ENCODE data around the gene CATSPER4. TPM values are rescaled to one million over a fixed set of nuclear protein-coding genes. Genes with fewer than 3 reads are reported as not detected.

The CATSPER4 gene
- total RNA-seq, 2 donors from 2014 or later = not detected

DNA sequence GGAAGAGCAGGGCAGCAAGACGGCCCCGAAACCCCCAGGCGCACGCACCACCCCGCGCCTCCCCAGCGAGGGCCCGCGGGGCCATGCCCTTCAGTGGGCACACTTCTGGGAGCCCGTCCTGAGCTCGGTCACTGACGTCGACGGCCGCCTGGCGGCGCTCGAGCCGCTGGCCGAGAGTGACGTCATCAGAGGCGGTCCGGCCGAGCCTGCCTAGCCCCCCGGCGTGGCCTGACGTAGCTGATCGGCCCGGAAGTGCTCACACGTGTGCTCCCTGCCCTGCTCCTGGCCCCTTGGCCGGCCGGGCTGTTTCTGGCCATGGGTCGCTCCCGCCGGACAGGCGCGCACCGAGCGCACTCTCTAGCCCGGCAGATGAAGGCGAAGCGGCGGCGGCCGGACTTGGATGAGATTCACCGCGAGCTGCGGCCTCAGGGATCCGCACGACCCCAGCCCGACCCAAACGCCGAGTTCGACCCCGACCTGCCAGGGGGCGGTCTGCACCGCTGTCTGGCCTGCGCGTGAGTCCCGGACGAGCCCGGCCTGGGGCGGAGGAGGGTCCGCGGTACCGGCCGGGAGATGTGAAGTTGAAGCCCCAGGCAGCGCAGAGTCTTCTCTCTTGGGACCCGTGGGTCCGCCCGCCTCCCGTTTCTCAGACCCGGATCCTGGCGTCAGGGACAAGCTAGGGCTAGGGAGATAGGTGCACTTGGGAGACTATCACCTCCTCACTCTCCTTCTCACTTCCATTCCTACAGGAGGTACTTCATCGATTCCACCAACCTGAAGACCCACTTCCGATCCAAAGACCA is 20.5 kb upstream of the CATSPER4 start, which contains the start of gene ZNF593:
TSS of gene ZNF593 (plus strand) at position 240 of the 803 bp plus-strand sequence. CDS start at position 316, 76 bp downstream.
- DNase-seq (ENCODE audit: low spot score) (peak; percentile 65), ATAC-seq (ENCODE audit: insufficient number of reproducible peaks, low FRiP score, low read depth) (peak; percentile 91)
- no peaks in the 10 kb centered on the region for H3K36me3 ChIP-seq
- no peaks in the 10 kb centered on the region for H3K27me3 ChIP-seq (replicated peaks; ENCODE audit: insufficient read depth)
- TF ChIP-seq, protein P1, sequence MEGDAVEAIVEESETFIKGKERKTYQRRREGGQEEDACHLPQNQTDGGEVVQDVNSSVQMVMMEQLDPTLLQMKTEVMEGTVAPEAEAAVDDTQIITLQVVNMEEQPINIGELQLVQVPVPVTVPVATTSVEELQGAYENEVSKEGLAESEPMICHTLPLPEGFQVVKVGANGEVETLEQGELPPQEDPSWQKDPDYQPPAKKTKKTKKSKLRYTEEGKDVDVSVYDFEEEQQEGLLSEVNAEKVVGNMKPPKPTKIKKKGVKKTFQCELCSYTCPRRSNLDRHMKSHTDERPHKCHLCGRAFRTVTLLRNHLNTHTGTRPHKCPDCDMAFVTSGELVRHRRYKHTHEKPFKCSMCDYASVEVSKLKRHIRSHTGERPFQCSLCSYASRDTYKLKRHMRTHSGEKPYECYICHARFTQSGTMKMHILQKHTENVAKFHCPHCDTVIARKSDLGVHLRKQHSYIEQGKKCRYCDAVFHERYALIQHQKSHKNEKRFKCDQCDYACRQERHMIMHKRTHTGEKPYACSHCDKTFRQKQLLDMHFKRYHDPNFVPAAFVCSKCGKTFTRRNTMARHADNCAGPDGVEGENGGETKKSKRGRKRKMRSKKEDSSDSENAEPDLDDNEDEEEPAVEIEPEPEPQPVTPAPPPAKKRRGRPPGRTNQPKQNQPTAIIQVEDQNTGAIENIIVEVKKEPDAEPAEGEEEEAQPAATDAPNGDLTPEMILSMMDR (IDR thresholded peaks at IDR 0.05) = peak; percentile 94
- peak within 1 kb of the TSS; percentile 37 to 56 for H3K27ac ChIP-seq
- peak within 1 kb of the TSS; percentile 86 for H3K4me3 ChIP-seq
- H3K9me3 ChIP-seq = no peaks in the 10 kb centered on the region
- peaks cover 5 to 13% of the 10 kb centered on the region in 2 donors for H3K4me1 ChIP-seq (ENCODE audit: control insufficient read depth in 1 of 2, low read depth in 2 of 2)

DNA sequence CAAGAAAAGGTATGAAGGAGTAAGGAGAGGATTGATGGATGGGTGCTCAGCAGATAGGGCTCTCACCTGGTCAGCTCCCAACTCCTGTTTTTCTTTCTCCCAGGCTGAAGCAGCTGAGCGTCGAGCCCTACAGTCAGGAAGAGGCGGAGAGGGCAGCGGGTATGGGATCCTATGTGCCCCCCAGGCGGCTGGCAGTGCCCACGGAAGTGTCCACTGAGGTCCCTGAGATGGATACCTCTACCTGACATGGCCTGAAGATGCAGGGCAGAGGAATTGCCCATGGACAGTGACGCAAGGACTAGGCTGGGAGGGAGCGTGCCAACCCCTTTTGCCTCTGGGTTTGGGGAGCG is 20.0 kb upstream of the CATSPER4 start:
- no peak for ATAC-seq (ENCODE audit: insufficient number of reproducible peaks, low FRiP score, low read depth)
- Histone ChIP-seq H3K36me3 (no peaks in the 10 kb centered on the region), H3K27ac (no peak overlapping the region), H3K4me3 (peak overlapping the region; percentile 86), H3K9me3 (no peaks in the 10 kb centered on the region), H3K27me3 (replicated peaks; ENCODE audit: insufficient read depth) (no peaks in the 10 kb centered on the region), H3K4me1 (ENCODE audit: control insufficient read depth in 1 of 2, low read depth in 2 of 2) (peaks cover 5 to 13% of the 10 kb centered on the region in 2 donors)
- TF ChIP-seq, protein P1 (IDR thresholded peaks at IDR 0.05) = no peak
- no peak for DNase-seq (ENCODE audit: low spot score)

DNA sequence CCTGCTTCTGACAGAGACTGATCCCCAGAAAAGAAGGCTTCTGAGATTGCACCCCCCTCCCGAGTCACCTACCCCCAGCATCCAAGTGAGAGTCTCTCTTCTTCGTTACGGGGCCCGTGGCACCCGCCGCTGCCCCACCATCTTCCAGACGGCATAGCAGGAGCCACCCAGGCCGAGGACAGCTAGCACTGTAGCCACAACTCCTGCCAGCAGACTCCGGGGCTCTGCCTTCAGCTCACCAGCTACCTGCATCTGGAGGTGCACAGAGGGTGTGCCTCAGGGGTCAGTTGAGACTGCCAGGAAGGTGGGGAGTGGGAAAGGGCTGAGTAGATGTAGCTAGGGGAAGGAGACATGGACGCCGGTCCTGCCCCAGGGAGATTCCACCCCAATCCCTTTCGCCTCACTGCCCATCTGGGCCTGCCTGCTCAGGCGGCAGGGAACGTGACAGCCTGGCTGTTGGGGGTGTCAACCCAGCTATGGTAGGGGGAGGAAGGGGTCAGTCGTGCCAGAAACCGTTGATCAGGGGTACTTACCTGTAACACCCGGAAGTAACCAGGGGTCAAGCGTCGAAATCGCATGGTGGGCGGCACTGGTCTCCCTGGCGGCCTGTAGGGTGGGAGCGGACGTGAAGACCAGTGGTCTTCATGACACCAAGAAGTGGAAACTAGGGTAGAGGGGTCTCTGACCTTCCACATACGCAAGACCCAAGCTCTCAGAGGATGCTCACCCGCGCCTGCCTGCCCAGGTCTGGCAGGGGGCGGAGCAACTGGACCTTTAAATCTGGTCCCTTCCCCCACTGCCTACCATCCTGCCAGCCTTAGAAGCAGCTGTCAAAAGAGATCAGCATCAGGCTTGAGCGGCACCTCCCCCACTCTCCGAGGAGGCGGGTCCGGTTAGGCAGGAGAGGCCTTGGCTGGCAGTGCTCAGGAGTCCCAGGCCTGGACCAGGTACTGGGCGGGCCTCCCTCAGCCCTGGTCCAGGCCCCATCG is 19.0 kb upstream of the CATSPER4 start, which contains the start of gene ZNF593OS:
TSS of gene ZNF593OS (minus strand) at position 749 of the 989 bp plus-strand sequence. CDS start at position 578, 171 bp downstream.
- TF ChIP-seq, protein P1 (IDR thresholded peaks at IDR 0.05) = no peak
- Histone ChIP-seq H3K4me3 (peak within 1 kb of the TSS; percentile 86), H3K27me3 (replicated peaks; ENCODE audit: insufficient read depth) (no peaks in the 10 kb centered on the region), H3K27ac (no peak within 1 kb of the TSS), H3K4me1 (ENCODE audit: control insufficient read depth in 1 of 2, low read depth in 2 of 2) (peaks cover 5 to 13% of the 10 kb centered on the region in 2 donors), H3K9me3 (no peaks in the 10 kb centered on the region), H3K36me3 (no peaks in the 10 kb centered on the region)
- ATAC-seq (ENCODE audit: insufficient number of reproducible peaks, low FRiP score, low read depth) = no peak
- no peak for DNase-seq (ENCODE audit: low spot score)

DNA sequence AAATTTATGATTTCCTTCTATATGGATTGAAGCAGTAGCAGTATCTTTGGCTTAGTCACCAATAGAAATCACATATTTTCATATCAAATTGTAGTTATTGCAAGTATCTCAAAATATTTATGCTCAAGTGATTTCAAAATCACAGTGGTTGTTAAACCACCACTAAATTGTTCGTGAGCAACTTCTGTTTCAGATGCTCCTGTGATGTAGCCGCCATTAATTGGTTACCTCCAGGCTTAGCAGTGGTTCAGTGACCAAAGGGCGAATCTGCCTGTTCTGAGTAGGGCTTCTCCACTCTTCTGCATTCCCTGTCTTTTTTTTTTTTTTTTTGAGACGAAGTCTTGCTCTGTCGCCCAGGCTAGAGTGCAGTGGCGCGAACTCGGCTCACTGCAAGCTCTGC is 15.1 kb upstream of the CATSPER4 start:
- no peak for ATAC-seq (ENCODE audit: insufficient number of reproducible peaks, low FRiP score, low read depth)
- H3K9me3 ChIP-seq = no peaks in the 10 kb centered on the region

More for the DNA sequence above, 15.1 kb upstream of the CATSPER4 start:
- no peak for DNase-seq (ENCODE audit: low spot score)
- Histone ChIP-seq H3K4me1 (ENCODE audit: control insufficient read depth in 1 of 2, low read depth in 2 of 2) (peaks cover 5 to 11% of the 10 kb centered on the region in 2 donors), H3K4me3 (no peak overlapping the region), H3K27me3 (replicated peaks; ENCODE audit: insufficient read depth) (no peaks in the 10 kb centered on the region), H3K27ac (no peak overlapping the region), H3K36me3 (no peaks in the 10 kb centered on the region)
- TF ChIP-seq, protein P1 (IDR thresholded peaks at IDR 0.05) = no peak

Measured in thoracic aorta (tissue), 2 donors.